HL-60 (cell line): ENCODE results near the gene DDR2.

Experiments used
- DNase-seq, 2 experiments: peaks; one replicate each; pipeline ENCODE4 v3.0.0-alpha.2; 2010 to 2020; ENCODE audit warnings: low read depth in 1 of 2, low spot score in 1 of 2
- H3K27ac ChIP-seq: fragments of 250-450 bp; sonication (Bioruptor Pico); replicated peaks from 2 replicates; pipeline ENCODE4 v1.5.1; 2020; ENCODE audit warnings: mild to moderate bottlenecking, moderate library complexity
- H3K27me3 ChIP-seq: fragments of 250-450 bp; sonication (Bioruptor Pico); 2 replicates; pipeline ENCODE4 v1.5.1; 2021; ENCODE audit warnings: mild to moderate bottlenecking, moderate library complexity; ENCODE audit not compliant: insufficient read depth, poor library complexity, severe bottlenecking
- H3K4me3 ChIP-seq: replicated peaks from 2 replicates; pipeline ENCODE4 v1.5.1; 2011; ENCODE audit warnings: mild to moderate bottlenecking, control low read depth, low read length; ENCODE audit not compliant: insufficient read depth
- GABPA ChIP-seq: IDR thresholded peaks from 2 replicates; pipeline ENCODE4 v1.6.1; 2012; ENCODE audit warnings: low read depth
- POLR2AphosphoS5 ChIP-seq: IDR thresholded peaks from 2 replicates; pipeline ENCODE4 v1.6.1; 2012; ENCODE audit warnings: low read depth
- SPI1 ChIP-seq: IDR thresholded peaks from 2 replicates; pipeline ENCODE4 v1.6.1; 2012; ENCODE audit warnings: low read depth, mild to moderate bottlenecking, borderline replicate concordance
- TF ChIP-seq, protein P1 (sequence below): IDR thresholded peaks from one replicate; pipeline ENCODE4 v1.5.1; 2011; ENCODE audit warnings: low read length, control low read depth, inconsistent platforms; ENCODE audit not compliant: insufficient read depth
- TF ChIP-seq, protein P2 (sequence below): IDR thresholded peaks from 2 replicates; pipeline ENCODE4 v1.6.1; 2012; ENCODE audit warnings: low read depth; ENCODE audit not compliant: insufficient replicate concordance

The DDR2 gene

DNA sequence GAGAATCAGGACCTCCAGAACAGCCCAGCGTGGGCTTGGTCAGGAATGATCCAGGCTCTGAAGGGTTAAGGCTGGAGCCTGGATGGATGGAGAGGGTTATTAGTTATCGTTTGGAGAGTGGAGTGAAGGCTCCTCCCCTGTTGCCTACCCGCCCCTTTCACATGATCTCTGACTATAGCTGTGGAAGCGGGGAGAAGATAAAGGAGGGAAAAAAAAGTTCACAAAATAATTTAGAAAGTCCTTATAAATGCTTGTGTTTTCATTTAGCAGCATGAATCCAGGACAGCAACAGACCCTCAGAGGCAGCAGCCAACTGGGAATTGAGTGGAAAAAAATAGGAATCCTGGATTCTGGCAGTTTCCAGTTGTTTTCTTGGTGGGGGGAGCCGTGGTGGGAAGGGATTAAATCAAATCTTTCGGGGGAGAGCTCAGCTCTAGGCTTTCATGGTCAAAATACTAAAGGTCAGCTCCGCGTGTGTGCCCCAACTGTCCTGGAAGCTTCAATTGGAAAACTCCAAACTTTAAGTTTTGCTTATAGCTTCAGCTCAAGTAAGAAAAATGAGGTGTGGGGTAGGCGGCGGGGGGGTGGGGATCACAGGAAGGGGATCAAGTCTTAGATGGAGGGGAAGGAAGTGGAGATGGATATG, 595 bp upstream of the DDR2 start:
- TF ChIP-seq SPI1 (no peak), POLR2AphosphoS5 (no peak), GABPA (no peak)
- TF ChIP-seq, protein P1, sequence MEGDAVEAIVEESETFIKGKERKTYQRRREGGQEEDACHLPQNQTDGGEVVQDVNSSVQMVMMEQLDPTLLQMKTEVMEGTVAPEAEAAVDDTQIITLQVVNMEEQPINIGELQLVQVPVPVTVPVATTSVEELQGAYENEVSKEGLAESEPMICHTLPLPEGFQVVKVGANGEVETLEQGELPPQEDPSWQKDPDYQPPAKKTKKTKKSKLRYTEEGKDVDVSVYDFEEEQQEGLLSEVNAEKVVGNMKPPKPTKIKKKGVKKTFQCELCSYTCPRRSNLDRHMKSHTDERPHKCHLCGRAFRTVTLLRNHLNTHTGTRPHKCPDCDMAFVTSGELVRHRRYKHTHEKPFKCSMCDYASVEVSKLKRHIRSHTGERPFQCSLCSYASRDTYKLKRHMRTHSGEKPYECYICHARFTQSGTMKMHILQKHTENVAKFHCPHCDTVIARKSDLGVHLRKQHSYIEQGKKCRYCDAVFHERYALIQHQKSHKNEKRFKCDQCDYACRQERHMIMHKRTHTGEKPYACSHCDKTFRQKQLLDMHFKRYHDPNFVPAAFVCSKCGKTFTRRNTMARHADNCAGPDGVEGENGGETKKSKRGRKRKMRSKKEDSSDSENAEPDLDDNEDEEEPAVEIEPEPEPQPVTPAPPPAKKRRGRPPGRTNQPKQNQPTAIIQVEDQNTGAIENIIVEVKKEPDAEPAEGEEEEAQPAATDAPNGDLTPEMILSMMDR, result no peak
- TF ChIP-seq, protein P2, sequence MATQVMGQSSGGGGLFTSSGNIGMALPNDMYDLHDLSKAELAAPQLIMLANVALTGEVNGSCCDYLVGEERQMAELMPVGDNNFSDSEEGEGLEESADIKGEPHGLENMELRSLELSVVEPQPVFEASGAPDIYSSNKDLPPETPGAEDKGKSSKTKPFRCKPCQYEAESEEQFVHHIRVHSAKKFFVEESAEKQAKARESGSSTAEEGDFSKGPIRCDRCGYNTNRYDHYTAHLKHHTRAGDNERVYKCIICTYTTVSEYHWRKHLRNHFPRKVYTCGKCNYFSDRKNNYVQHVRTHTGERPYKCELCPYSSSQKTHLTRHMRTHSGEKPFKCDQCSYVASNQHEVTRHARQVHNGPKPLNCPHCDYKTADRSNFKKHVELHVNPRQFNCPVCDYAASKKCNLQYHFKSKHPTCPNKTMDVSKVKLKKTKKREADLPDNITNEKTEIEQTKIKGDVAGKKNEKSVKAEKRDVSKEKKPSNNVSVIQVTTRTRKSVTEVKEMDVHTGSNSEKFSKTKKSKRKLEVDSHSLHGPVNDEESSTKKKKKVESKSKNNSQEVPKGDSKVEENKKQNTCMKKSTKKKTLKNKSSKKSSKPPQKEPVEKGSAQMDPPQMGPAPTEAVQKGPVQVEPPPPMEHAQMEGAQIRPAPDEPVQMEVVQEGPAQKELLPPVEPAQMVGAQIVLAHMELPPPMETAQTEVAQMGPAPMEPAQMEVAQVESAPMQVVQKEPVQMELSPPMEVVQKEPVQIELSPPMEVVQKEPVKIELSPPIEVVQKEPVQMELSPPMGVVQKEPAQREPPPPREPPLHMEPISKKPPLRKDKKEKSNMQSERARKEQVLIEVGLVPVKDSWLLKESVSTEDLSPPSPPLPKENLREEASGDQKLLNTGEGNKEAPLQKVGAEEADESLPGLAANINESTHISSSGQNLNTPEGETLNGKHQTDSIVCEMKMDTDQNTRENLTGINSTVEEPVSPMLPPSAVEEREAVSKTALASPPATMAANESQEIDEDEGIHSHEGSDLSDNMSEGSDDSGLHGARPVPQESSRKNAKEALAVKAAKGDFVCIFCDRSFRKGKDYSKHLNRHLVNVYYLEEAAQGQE, result no peak
- no peak for DNase-seq
- no peaks in the 10 kb centered on the region for H3K27me3 ChIP-seq
- no peak overlapping the region for H3K27ac ChIP-seq
- no peak overlapping the region for H3K4me3 ChIP-seq

DNA sequence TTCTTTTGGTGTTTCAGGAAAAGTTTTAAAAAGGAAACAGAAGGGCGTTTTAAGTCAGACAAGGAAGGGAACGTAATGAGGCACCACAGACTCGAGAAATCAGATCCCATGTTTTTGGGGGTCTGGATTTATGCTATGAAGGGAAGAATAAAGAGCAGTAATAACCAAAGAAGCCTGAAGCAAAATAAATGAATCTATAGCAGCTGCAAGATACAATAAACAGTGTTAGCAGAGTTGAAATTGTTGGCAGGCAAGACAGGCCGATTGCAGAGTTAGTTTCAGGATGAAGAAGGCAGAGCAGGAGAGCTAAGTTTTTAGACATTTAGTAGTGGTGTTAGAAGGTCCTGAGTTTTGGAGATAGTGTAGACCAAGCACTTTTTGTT, 425 bp downstream of the DDR2 start:
- H3K4me3 ChIP-seq, result no peak overlapping the region
- H3K27ac ChIP-seq, result no peak overlapping the region
- DNase-seq, result no peak
- TF ChIP-seq GABPA (no peak), POLR2AphosphoS5 (no peak), SPI1 (no peak)
- TF ChIP-seq, protein P1, result no peak
- TF ChIP-seq, protein P2, result no peak
- no peaks in the 10 kb centered on the region for H3K27me3 ChIP-seq

DNA sequence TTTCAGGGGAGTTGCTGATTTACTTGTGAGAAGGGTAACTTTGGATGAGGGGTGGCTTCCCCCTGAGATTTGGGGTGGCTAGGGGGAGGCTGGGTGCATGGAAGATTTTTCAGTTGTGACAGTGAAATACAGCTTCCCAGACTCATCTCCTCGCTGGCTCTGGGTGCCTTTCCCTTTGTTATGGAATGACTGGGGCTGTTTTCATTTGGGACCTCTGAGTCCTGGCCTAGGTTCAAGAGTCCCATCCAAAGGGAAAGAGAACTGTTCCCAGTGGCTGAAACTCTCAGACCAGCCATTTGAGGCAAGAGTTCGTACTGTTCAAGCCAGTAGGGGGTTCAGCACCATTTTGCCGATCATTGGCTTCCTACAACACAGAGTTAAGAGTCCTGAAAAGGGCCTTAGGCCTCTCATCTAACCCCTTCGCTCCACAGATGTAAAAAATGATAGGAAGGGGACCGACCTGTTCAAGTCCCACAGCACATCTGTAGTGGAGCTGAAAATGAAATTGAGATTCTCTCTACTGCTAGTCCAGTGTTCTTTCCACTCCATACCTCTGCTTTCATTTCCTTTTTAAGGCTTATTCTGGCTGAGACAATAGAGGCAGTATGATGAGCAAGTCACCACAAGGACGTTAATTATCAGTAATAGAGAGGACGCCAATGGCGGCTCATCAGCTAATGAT, 958 bp downstream of the DDR2 start:
- no peak for TF ChIP-seq POLR2AphosphoS5
- TF ChIP-seq, protein P2, result no peak
- no peak for TF ChIP-seq GABPA
- TF ChIP-seq SPI1, result no peak
- TF ChIP-seq, protein P1, result no peak
- Histone ChIP-seq H3K4me3 (no peak overlapping the region), H3K27me3 (no peaks in the 10 kb centered on the region), H3K27ac (no peak overlapping the region)
- no peak for DNase-seq
